HCT116 (cell line): ENCODE results near the gene UCP2. TPM values are rescaled to one million over a fixed set of nuclear protein-coding genes. Genes with fewer than 3 reads are reported as not detected.

Source experiments
- ATAC-seq: fragments of 200-7000 bp; cut with Tn5 transposase; 2 replicates; pipeline ENCODE4 v1.9.1; 2020; ENCODE audit warnings: mild to moderate bottlenecking, moderate library complexity
- BruUV-seq: library from RNA; stranded (reverse); fragments of 400-500 nt; replicated peaks from 2 replicates; lab custom pipeline; 2021; lab: Mats Ljungman, UMichigan
- CTCF ChIA-PET: fragments of 300-600 bp; sonication (Branson Sonifier 250); formaldehyde crosslinking; loops from one replicate; lab custom pipeline; 2021; ENCODE audit warnings: antibody characterized with exemption; lab: Charles Lee
- POLR2A ChIA-PET: fragments of 300-600, 350-600 bp; sonication (Branson Sonifier 250); formaldehyde crosslinking; loops from one replicate; lab custom pipeline; 2021; ENCODE audit warnings: antibody characterized with exemption; lab: Charles Lee
- RAD21 ChIA-PET, 2 experiments: fragments of 300-600 bp; sonication (Branson Sonifier 250); formaldehyde crosslinking; loops; one replicate each; lab custom pipeline; 2023; ENCODE audit warnings: low total read pairs in 2 of 2; ENCODE audit not compliant: uncharacterized antibody in 2 of 2, unreplicated experiment in 2 of 2, low non-redundant PET in 1 of 2; lab: Charles Lee
- DNase-seq: peaks from one replicate; pipeline ENCODE4 v3.0.0-alpha.2; 2010; ENCODE audit warnings: low read depth, low spot score
- H2AFZ ChIP-seq: fragments of 200-600 bp; shearing (Covaris generic), sonication (generic); 2 replicates; pipeline ENCODE4 v1.6.1; 2017; ENCODE audit warnings: low read depth, mixed run types, mixed read lengths, antibody characterized with exemption, low read length; ENCODE audit not compliant: poor library complexity, severe bottlenecking
- H3K27ac ChIP-seq: 2 replicates; pipeline ENCODE4 v1.5.1; 2012; ENCODE audit warnings: low read depth, low read length
- H3K27me3 ChIP-seq: fragments of 200-600 bp; sonication (generic); 2 replicates; pipeline ENCODE4 v1.6.1; 2016; ENCODE audit warnings: mixed run types, low read length, mixed read lengths; ENCODE audit not compliant: insufficient read depth
- H3K36me3 ChIP-seq, 2 experiments: fragments of 200-500 bp in 1 of 2; fragments of 200-600 bp in 1 of 2; sonication (Bioruptor generic) in 1 of 2; sonication (generic) in 1 of 2; 2 replicates each; pipeline versions ENCODE4 v1.5.1 to v1.6.1; 2014 to 2016; ENCODE audit warnings: low read length in 2 of 2, inconsistent platforms in 1 of 2, mixed read lengths in 1 of 2, mixed run types in 1 of 2; ENCODE audit not compliant: insufficient read depth in 2 of 2, control insufficient read depth in 1 of 2
- H3K4me1 ChIP-seq, 2 experiments: fragments of 200-600 bp in 1 of 2; sonication (generic) in 1 of 2; 2 replicates each; pipeline versions ENCODE4 v1.5.1 to v1.6.1; 2012 to 2017; ENCODE audit warnings: low read length in 2 of 2, inconsistent platforms in 1 of 2, mild to moderate bottlenecking in 1 of 2, mixed read lengths in 1 of 2, mixed run types in 1 of 2, moderate library complexity in 1 of 2; ENCODE audit not compliant: insufficient read depth in 2 of 2, control insufficient read depth in 1 of 2
- H3K4me2 ChIP-seq: fragments of 200-600 bp; sonication (generic); 2 replicates; pipeline ENCODE4 v1.6.1; 2017; ENCODE audit warnings: mixed run types, low read length, mixed read lengths
- H3K4me3 ChIP-seq, 2 experiments: fragments of 200-600 bp in 1 of 2; sonication (generic) in 1 of 2; replicated peaks in 1 of 2; 2 replicates each; pipeline ENCODE4 v1.5.1; 2011 to 2016; ENCODE audit warnings: low read length in 2 of 2, control low read depth in 1 of 2, low read depth in 1 of 2, mild to moderate bottlenecking in 1 of 2, mixed read lengths in 1 of 2, mixed run types in 1 of 2
- H3K79me2 ChIP-seq: fragments of 200-600 bp; sonication (generic); 2 replicates; pipeline ENCODE4 v1.6.1; 2017; ENCODE audit warnings: mild to moderate bottlenecking, mixed run types, low read length, moderate library complexity, mixed read lengths; ENCODE audit not compliant: insufficient read depth
- H3K9ac ChIP-seq: fragments of 200-600 bp; sonication (generic); 2 replicates; pipeline ENCODE4 v1.6.1; 2016; ENCODE audit warnings: low read length, mixed read lengths
- H3K9me2 ChIP-seq: fragments of 200-600 bp; sonication (generic), shearing (Covaris generic); 2 replicates; pipeline ENCODE4 v1.6.1; 2017; ENCODE audit warnings: mixed run types, mild to moderate bottlenecking, moderate library complexity; ENCODE audit not compliant: insufficient read depth
- H3K9me3 ChIP-seq, 2 experiments: fragments of 200-500 bp in 1 of 2; fragments of 200-600 bp in 1 of 2; sonication (Bioruptor generic) in 1 of 2; sonication (generic) in 1 of 2; 2 replicates each; pipeline ENCODE4 v1.6.1; 2014 to 2017; ENCODE audit warnings: low read length in 2 of 2, mixed read lengths in 2 of 2, inconsistent platforms in 1 of 2, low read depth in 1 of 2, mild to moderate bottlenecking in 1 of 2, mixed run types in 1 of 2, moderate library complexity in 1 of 2; ENCODE audit not compliant: control insufficient read depth in 1 of 2, insufficient read depth in 1 of 2
- H4K20me1 ChIP-seq: fragments of 200-600 bp; sonication (generic), shearing (Covaris generic); 2 replicates; pipeline ENCODE4 v1.6.1; 2017; ENCODE audit warnings: mixed run types, mild to moderate bottlenecking, moderate library complexity; ENCODE audit not compliant: insufficient read depth
- CBX3 ChIP-seq: IDR thresholded peaks from 2 replicates; pipeline ENCODE4 v1.6.1; 2012; ENCODE audit warnings: low read depth
- CEBPB ChIP-seq: IDR thresholded peaks from 2 replicates; pipeline ENCODE4 v1.6.1; 2012; ENCODE audit warnings: low read depth
- CTCF ChIP-seq, 3 experiments: fragments of 200-600 bp in 1 of 3; sonication (generic) in 1 of 3; IDR thresholded peaks in 2 of 3; conservative IDR thresholded peaks in 1 of 3; 2 replicates each; pipeline ENCODE4 v1.5.1; 2012 to 2017; ENCODE audit warnings: low read depth in 2 of 3, low read length in 2 of 3, antibody characterized with exemption in 1 of 3, borderline replicate concordance in 1 of 3, control low read depth in 1 of 3, mild to moderate bottlenecking in 1 of 3, mixed read lengths in 1 of 3, mixed run types in 1 of 3, moderate library complexity in 1 of 3; ENCODE audit not compliant: insufficient read depth in 1 of 3
- ELF1 ChIP-seq: IDR thresholded peaks from 2 replicates; pipeline ENCODE4 v1.6.1; 2012; ENCODE audit warnings: low read depth, borderline replicate concordance
- EZH2phosphoT487 ChIP-seq: fragments of 200-600 bp; IDR thresholded peaks from 2 replicates; pipeline ENCODE4 v1.6.1; 2018; ENCODE audit warnings: antibody characterized with exemption, borderline replicate concordance
- FOSL1 ChIP-seq: IDR thresholded peaks from 2 replicates; pipeline ENCODE4 v1.6.1; 2012; ENCODE audit warnings: low read depth
- JUND ChIP-seq: IDR thresholded peaks from 2 replicates; pipeline ENCODE4 v1.6.1; 2012
- MAX ChIP-seq: IDR thresholded peaks from 2 replicates; pipeline ENCODE4 v1.6.1; 2012
- POLR2A ChIP-seq: IDR thresholded peaks from 2 replicates; pipeline ENCODE4 v1.7.0; 2011; ENCODE audit warnings: borderline replicate concordance; ENCODE audit not compliant: insufficient read depth, insufficient read length; ENCODE audit errors: extremely low read depth
- POLR2AphosphoS5 ChIP-seq: IDR thresholded peaks from 2 replicates; pipeline ENCODE4 v1.6.1; 2011; ENCODE audit warnings: mild to moderate bottlenecking, low read depth, low read length, moderate library complexity
- RAD21 ChIP-seq: IDR thresholded peaks from 2 replicates; pipeline ENCODE4 v1.6.1; 2012; ENCODE audit warnings: low read depth, mild to moderate bottlenecking
- REST ChIP-seq: IDR thresholded peaks from 2 replicates; pipeline ENCODE4 v1.6.1; 2012; ENCODE audit warnings: low read depth
- SIN3A ChIP-seq: IDR thresholded peaks from 2 replicates; pipeline ENCODE4 v1.6.1; 2012; ENCODE audit warnings: low read depth
- SP1 ChIP-seq: IDR thresholded peaks from 2 replicates; pipeline ENCODE4 v1.6.1; 2012; ENCODE audit warnings: low read depth
- TCF7L2 ChIP-seq: IDR thresholded peaks from 2 replicates; pipeline ENCODE4 v1.7.0; 2011; ENCODE audit warnings: borderline replicate concordance, inconsistent platforms; ENCODE audit not compliant: insufficient read depth, insufficient read length; ENCODE audit errors: extremely low read depth
- ZFX ChIP-seq: fragments of 450-650 bp; IDR thresholded peaks from 2 replicates; pipeline ENCODE4 v1.6.1; 2017
- intact Hi-C: fragments of 100-400 bp; cut with micrococcal nuclease; formaldehyde crosslinking; loops from 2 replicates; pipeline ENCODE4 v1.10.0; 2022
- total RNA-seq: library from RNA; stranded (reverse); gene quantifications from one replicate; pipeline ENCODE4 v1.2.1, GENCODE V29; 2021; ENCODE audit not compliant: unreplicated experiment
- TF ChIP-seq, protein P1 (sequence below): IDR thresholded peaks from 2 replicates; pipeline ENCODE4 v1.6.1; 2011; ENCODE audit warnings: mild to moderate bottlenecking, low read length, moderate library complexity; ENCODE audit not compliant: insufficient replicate concordance; ENCODE audit errors: extremely low read depth

The UCP2 gene
- total RNA-seq, 1 experiment from 2014 or later = 20.4 TPM

DNA sequence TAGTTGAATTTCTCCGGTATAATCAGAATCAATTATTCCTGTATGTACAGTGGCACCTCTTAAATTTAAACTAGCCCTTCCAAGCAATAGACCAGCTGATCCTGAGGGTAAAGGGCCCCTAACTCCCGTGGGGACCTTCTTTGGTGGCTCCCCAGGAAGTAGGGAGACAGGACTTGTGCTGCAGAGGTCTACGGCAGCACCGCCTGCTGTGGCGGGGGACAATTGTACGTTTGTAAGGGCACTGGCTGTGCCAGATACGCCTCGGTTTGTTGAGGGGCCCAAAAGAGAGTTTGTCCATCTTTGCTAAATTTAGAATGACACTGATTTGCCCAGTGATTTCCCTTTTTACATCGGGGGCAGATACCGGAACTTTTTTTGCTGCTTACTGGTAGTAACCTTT is 37.7 kb downstream of the UCP2 start:
- RAD21 ChIA-PET = no interaction called here
- Histone ChIP-seq H3K4me3 (no peak overlapping the region), H3K4me1 (no peaks in the 10 kb centered on the region), H3K27ac (no peak overlapping the region), H4K20me1 (no peaks in the 10 kb centered on the region), H3K27me3 (no peaks in the 10 kb centered on the region), H3K4me2 (no peak overlapping the region), H3K79me2 (no peaks in the 10 kb centered on the region), H3K9me2 (no peaks in the 10 kb centered on the region), H3K9me3 (peaks cover 0 to 9% of the 10 kb centered on the region in 2 experiments; a peak in 2 of 4 replicates), H2AFZ (no peak overlapping the region), H3K36me3 (no peaks in the 10 kb centered on the region), H3K9ac (no peak overlapping the region)
- ATAC-seq = no peak
- CTCF ChIA-PET = no interaction called here
- TF ChIP-seq SIN3A = no peak
- TF ChIP-seq RAD21 = no peak
- TF ChIP-seq TCF7L2 = no peak
- no peak for TF ChIP-seq POLR2A
- TF ChIP-seq CEBPB = no peak
- no peak for TF ChIP-seq MAX
- no peak for TF ChIP-seq FOSL1
- TF ChIP-seq ZFX = no peak
- no peak for TF ChIP-seq CTCF (IDR thresholded peaks at IDR 0.05 in 2 of 3, conservative IDR thresholded peaks at IDR 0.05 in 1 of 3; ENCODE audit: borderline replicate concordance in 1 of 3, insufficient read depth in 1 of 3, low read depth in 2 of 3, low read length in 2 of 3)
- TF ChIP-seq REST = no peak
- no peak for TF ChIP-seq SP1
- TF ChIP-seq, protein P1, sequence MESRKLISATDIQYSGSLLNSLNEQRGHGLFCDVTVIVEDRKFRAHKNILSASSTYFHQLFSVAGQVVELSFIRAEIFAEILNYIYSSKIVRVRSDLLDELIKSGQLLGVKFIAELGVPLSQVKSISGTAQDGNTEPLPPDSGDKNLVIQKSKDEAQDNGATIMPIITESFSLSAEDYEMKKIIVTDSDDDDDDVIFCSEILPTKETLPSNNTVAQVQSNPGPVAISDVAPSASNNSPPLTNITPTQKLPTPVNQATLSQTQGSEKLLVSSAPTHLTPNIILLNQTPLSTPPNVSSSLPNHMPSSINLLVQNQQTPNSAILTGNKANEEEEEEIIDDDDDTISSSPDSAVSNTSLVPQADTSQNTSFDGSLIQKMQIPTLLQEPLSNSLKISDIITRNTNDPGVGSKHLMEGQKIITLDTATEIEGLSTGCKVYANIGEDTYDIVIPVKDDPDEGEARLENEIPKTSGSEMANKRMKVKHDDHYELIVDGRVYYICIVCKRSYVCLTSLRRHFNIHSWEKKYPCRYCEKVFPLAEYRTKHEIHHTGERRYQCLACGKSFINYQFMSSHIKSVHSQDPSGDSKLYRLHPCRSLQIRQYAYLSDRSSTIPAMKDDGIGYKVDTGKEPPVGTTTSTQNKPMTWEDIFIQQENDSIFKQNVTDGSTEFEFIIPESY = no peak
- no peak for TF ChIP-seq POLR2AphosphoS5
- no peak for TF ChIP-seq JUND
- no peak for TF ChIP-seq ELF1
- TF ChIP-seq CBX3 = no peak
- TF ChIP-seq EZH2phosphoT487 = no peak
- BruUV-seq = no TSS peak
- no peak for DNase-seq
- POLR2A ChIA-PET = no interaction called here
- intact Hi-C loops = no loop called here
